Mammary epithelial cell (primary cell): ENCODE data around the gene CDRT4.

Source experiments
- EZH2 ChIP-seq: IDR thresholded peaks from 2 replicates; pipeline ENCODE4 v1.6.1; 2012; ENCODE audit warnings: low read length, inconsistent platforms, borderline replicate concordance
- TF ChIP-seq, protein P1 (sequence below), 2 donors: IDR thresholded peaks in 1 of 2; conservative IDR thresholded peaks in 1 of 2; 2 replicates each; pipeline ENCODE4 v1.5.1; 2011 to 2012; ENCODE audit warnings: inconsistent platforms in 2 of 2, low read length in 2 of 2, mild to moderate bottlenecking in 2 of 2, control low read depth in 1 of 2, low read depth in 1 of 2; ENCODE audit not compliant: insufficient read depth in 1 of 2; ENCODE audit errors: extremely low read depth in 1 of 2

DNA sequence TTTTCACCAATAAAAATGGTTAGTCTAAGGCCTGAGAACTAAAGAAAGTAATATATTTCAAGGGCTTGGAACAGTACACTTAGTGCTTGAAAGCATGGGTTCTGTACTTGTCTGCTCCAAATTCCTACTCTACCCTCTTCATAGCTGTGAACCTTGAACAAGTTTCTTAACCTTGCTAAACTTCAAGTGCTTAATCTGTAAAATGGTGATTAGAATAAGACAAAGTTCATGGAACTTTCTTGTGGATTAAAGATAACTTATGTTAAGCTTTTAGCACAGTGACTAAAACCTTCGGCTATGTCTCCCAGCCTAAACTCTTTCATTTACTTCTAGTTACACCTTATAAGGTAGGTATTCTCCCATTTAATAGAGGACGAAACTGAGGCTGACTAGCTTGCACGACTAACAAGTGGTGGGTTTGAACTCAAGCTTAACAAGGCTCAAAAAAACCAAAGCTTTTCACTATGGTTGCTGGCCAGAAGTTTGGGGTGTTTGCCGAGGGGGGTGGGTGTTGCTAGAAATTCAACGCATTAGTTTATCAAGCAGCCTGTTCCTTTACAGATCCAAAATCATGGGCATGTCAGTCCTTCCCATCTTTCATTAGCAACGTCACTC, 28.8 kb downstream of the CDRT4 start:
- TF ChIP-seq, protein P1, sequence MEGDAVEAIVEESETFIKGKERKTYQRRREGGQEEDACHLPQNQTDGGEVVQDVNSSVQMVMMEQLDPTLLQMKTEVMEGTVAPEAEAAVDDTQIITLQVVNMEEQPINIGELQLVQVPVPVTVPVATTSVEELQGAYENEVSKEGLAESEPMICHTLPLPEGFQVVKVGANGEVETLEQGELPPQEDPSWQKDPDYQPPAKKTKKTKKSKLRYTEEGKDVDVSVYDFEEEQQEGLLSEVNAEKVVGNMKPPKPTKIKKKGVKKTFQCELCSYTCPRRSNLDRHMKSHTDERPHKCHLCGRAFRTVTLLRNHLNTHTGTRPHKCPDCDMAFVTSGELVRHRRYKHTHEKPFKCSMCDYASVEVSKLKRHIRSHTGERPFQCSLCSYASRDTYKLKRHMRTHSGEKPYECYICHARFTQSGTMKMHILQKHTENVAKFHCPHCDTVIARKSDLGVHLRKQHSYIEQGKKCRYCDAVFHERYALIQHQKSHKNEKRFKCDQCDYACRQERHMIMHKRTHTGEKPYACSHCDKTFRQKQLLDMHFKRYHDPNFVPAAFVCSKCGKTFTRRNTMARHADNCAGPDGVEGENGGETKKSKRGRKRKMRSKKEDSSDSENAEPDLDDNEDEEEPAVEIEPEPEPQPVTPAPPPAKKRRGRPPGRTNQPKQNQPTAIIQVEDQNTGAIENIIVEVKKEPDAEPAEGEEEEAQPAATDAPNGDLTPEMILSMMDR (conservative IDR thresholded peaks at IDR 0.05 in 1 of 2, IDR thresholded peaks at IDR 0.05 in 1 of 2; ENCODE audit: extremely low read depth in 1 of 2, insufficient read depth in 1 of 2, low read depth in 1 of 2, low read length in 2 of 2), result no peak
- TF ChIP-seq EZH2, result no peak
